ENCODE measurements around the gene ATP2A3. TPM values are rescaled to one million over a fixed set of nuclear protein-coding genes. Genes with fewer than 3 reads are reported as not detected.

Gene ATP2A3
- total RNA-seq, 4 donors from 2014 or later = 142 to 300 (median 208) TPM

- TF ChIP-seq POLR2A (IDR thresholded peaks at IDR 0.05) (no peak), EP300 (IDR thresholded peaks at IDR 0.05; ENCODE audit: low read depth) (no peak), CTCF (IDR thresholded peaks at IDR 0.05) (no peak), POLR2AphosphoS5 (IDR thresholded peaks at IDR 0.05) (no peak)
- no peaks in the 10 kb centered on the region for H3K9me3 ChIP-seq
- 71% methylated on average over 15 of the region's 15 CpGs; no CpG with 5 or more reads in 1 of the 2 donors for WGBS, 2 donors (ENCODE audit: low coverage in 1 of 2)
- intact Hi-C loops (cut with DNase I; ENCODE audit: low total_unique reads) (no loop called here), in situ Hi-C loops (cut with MboI; ENCODE audit: low pct_ligation_motif_present in 1 of 4, low pct_unique_long_range_greater_than_20kb in 1 of 4, low sequenced_read_pairs in 3 of 4) (no loop called here)
- peaks cover 23 to 41% (median 37%) of the 10 kb centered on the region in 4 donors for H3K4me1 ChIP-seq
- H3K27ac ChIP-seq = peak overlapping the region in 2 of 4 donors; percentile 86 to 93
- no peak for DNase-seq
- H3K4me3 ChIP-seq = no peak overlapping the region
- no peaks in the 10 kb centered on the region for H3K27me3 ChIP-seq
- no peaks in the 10 kb centered on the region for H3K36me3 ChIP-seq
Measured at GRCh38 chr17:3896108-3896967, 67.9 kb downstream of the ATP2A3 start.

GRCh38 chr17:3895354-3895753 lies 68.9 kb downstream of the ATP2A3 start:
- intact Hi-C loops (cut with DNase I; ENCODE audit: low total_unique reads) (no loop called here), in situ Hi-C loops (cut with MboI; ENCODE audit: low pct_ligation_motif_present in 1 of 4, low pct_unique_long_range_greater_than_20kb in 1 of 4, low sequenced_read_pairs in 3 of 4) (no loop called here)
- Histone ChIP-seq H3K9me3 (no peaks in the 10 kb centered on the region), H3K36me3 (no peaks in the 10 kb centered on the region), H3K27ac (peak overlapping the region; percentile 86 to 93 (median 90)), H3K4me1 (peaks cover 24 to 50% (median 46%) of the 10 kb centered on the region in 4 donors), H3K4me3 (no peak overlapping the region), H3K27me3 (no peaks in the 10 kb centered on the region)
- 96% methylated on average over 3 of the region's 3 CpGs; no CpG with 5 or more reads in 1 of the 2 donors for WGBS, 2 donors (ENCODE audit: low coverage in 1 of 2)
- no peak for TF ChIP-seq POLR2AphosphoS5 (IDR thresholded peaks at IDR 0.05)
- no peak for TF ChIP-seq EP300 (IDR thresholded peaks at IDR 0.05; ENCODE audit: low read depth)
- no peak for TF ChIP-seq POLR2A (IDR thresholded peaks at IDR 0.05)
- TF ChIP-seq CTCF (IDR thresholded peaks at IDR 0.05) = no peak
- no peak for DNase-seq

GRCh38 chr17:3894911-3895343 lies 69.3 kb downstream of the ATP2A3 start:
- Histone ChIP-seq H3K36me3 (no peaks in the 10 kb centered on the region), H3K4me1 (peaks cover 28 to 54% (median 49%) of the 10 kb centered on the region in 4 donors), H3K9me3 (no peaks in the 10 kb centered on the region), H3K27ac (peak overlapping the region; percentile 86 to 93 (median 90)), H3K27me3 (no peaks in the 10 kb centered on the region), H3K4me3 (no peak overlapping the region)
- peak; percentile 71 for DNase-seq
- in situ Hi-C loops (cut with MboI; ENCODE audit: low pct_ligation_motif_present in 1 of 4, low pct_unique_long_range_greater_than_20kb in 1 of 4, low sequenced_read_pairs in 3 of 4) = no loop called here
- intact Hi-C loops (cut with DNase I; ENCODE audit: low total_unique reads) = no loop called here
- 43 to 55% methylated on average over 2 of the region's 2 CpGs for WGBS, 2 donors (ENCODE audit: low coverage in 1 of 2)
- TF ChIP-seq POLR2A (IDR thresholded peaks at IDR 0.05) (peak; percentile 55), POLR2AphosphoS5 (IDR thresholded peaks at IDR 0.05) (peak; percentile 42 to 71 (median 47)), EP300 (IDR thresholded peaks at IDR 0.05; ENCODE audit: low read depth) (no peak), CTCF (IDR thresholded peaks at IDR 0.05) (no peak)

- in situ Hi-C loops (cut with MboI; ENCODE audit: low pct_ligation_motif_present in 1 of 4, low pct_unique_long_range_greater_than_20kb in 1 of 4, low sequenced_read_pairs in 3 of 4) = no loop called here
- 80% methylated on average over 5 of the region's 5 CpGs; no CpG with 5 or more reads in 1 of the 2 donors for WGBS, 2 donors (ENCODE audit: low coverage in 1 of 2)
- H3K27ac ChIP-seq = peak overlapping the region; percentile 86 to 93 (median 90)
- no peak for TF ChIP-seq CTCF (IDR thresholded peaks at IDR 0.05)
- intact Hi-C loops (cut with DNase I; ENCODE audit: low total_unique reads) = no loop called here
- DNase-seq = no peak
- H3K9me3 ChIP-seq = no peaks in the 10 kb centered on the region
- peaks cover 35 to 62% (median 56%) of the 10 kb centered on the region in 4 donors for H3K4me1 ChIP-seq
- H3K4me3 ChIP-seq = no peak overlapping the region
- H3K27me3 ChIP-seq = no peaks in the 10 kb centered on the region
- no peaks in the 10 kb centered on the region for H3K36me3 ChIP-seq
Measured at GRCh38 chr17:3894188-3894587, 70.0 kb downstream of the ATP2A3 start.

Measured in transverse colon (tissue), 4 donors.